ENCODE measurements around the gene TMED4. TPM values are rescaled to one million over a fixed set of nuclear protein-coding genes. Genes with fewer than 3 reads are reported as not detected.
A peak's percentile ranks its signal among the peaks of the same experiment; 100 is the strongest.

TMED4 gene
- total and polyA plus RNA-seq, 2 donors (not counting 1 experiment from before 2014, with no cell fraction given): 84.1 to 102 TPM

- Histone ChIP-seq H3K36me3 (replicated peaks in 1 of 2; ENCODE audit: control extremely low read depth in 1 of 2, control insufficient read depth in 1 of 2, extremely low read depth in 1 of 2, insufficient read depth in 2 of 2, low read length in 1 of 2) (peaks cover 2 to 9% of the 10 kb centered on the region in 2 experiments), H3K9me3 (ENCODE audit: control extremely low read depth in 1 of 3, control insufficient read depth in 2 of 3, insufficient read depth in 1 of 3, low read length in 2 of 3) (no peaks in the 10 kb centered on the region), H3K4me1 (ENCODE audit: control insufficient read depth in 2 of 2, insufficient read depth in 2 of 2, low read length in 2 of 2) (peaks cover 61 to 75% of the 10 kb centered on the region in 2 donors), H3K4me2 (replicated peaks; ENCODE audit: low read depth, low read length, poor library complexity, severe bottlenecking) (peak overlapping the region; percentile 39), H3K9ac (ENCODE audit: low read length) (no peak overlapping the region), H3K4me3 (ENCODE audit: control extremely low read depth in 1 of 5, extremely low read depth in 1 of 5, insufficient read depth in 1 of 5, low read depth in 2 of 5, low read length in 4 of 5) (no peak overlapping the region), H4K20me1 (ENCODE audit: control insufficient read depth, insufficient read depth, low read length, poor library complexity, severe bottlenecking) (no peaks in the 10 kb centered on the region), H3K79me2 (ENCODE audit: control insufficient read depth, insufficient read depth, low read length) (peaks cover 18% of the 10 kb centered on the region), H3K27ac (ENCODE audit: low read length in 2 of 2) (peak overlapping the region; percentile 65 to 95), H3K27me3 (replicated peaks in 1 of 4; ENCODE audit: control extremely low read depth in 1 of 4, control insufficient read depth in 3 of 4, insufficient read depth in 4 of 4, low read length in 3 of 4) (no peaks in the 10 kb centered on the region), H2AFZ (ENCODE audit: insufficient read depth, low read depth, low read length, poor library complexity, severe bottlenecking) (no peak overlapping the region)
- peak overlapping the region; percentile 99 for H3K27ac Mint-ChIP-seq
- peaks cover 64% of the 10 kb centered on the region for H3K4me1 Mint-ChIP-seq
- no peaks in the 10 kb centered on the region for H3K9me3 Mint-ChIP-seq (ENCODE audit: insufficient read depth)
- ChIA-PET POLR2A (interaction anchor here (0.5 to 4.0 kb wide), 3 partner anchors 24 to 377 kb away, joined by 3 to 21 read pairs (median 14); partner anchors contain the start of gene OGDH), CTCF (interaction anchor here (0.6 to 1.9 kb wide), 5 partner anchors 8 to 27 kb away, joined by 3 to 10 read pairs (median 4); partner anchors contain the start of gene OGDH)
- H3K4me3 Mint-ChIP-seq: peak overlapping the region; percentile 47
- no peak for TF ChIP-seq EZH2 (IDR thresholded peaks at IDR 0.05; ENCODE audit: borderline replicate concordance, insufficient read depth, low read depth, low read length, poor library complexity, severe bottlenecking)
- no peak for TF ChIP-seq CTCF (IDR thresholded peaks at IDR 0.05)
- H3K27me3 Mint-ChIP-seq: no peaks in the 10 kb centered on the region
- intact Hi-C loops (cut with micrococcal nuclease): no loop called here
- WGBS (ENCODE audit: insufficient coverage): 75% methylated on average over 2 of the region's 11 CpGs
- no peak for DNase-seq
- ATAC-seq (ENCODE audit: low read depth): no peak
Measured at GRCh38 chr7:44630792-44631457, 48.9 kb upstream of the TMED4 start.

Measured in B cell (primary cell).